GM12872 (cell line): ENCODE results near the gene ENC1.
A peak's percentile ranks its signal among the peaks of the same experiment; 100 is the strongest.

Experiments used
- CTCF ChIP-seq: IDR thresholded peaks from 3 replicates; pipeline ENCODE4 v1.5.1; 2011; ENCODE audit warnings: low read depth, mild to moderate bottlenecking, low read length, moderate library complexity; ENCODE audit not compliant: insufficient read depth

ENC1 gene

GRCh38 chr5:74626386-74627222, 13.9 kb downstream of the ENC1 start:
- no peak for TF ChIP-seq CTCF

GRCh38 chr5:74625742-74626241, 14.7 kb downstream of the ENC1 start:
- TF ChIP-seq CTCF, result peak; percentile 32

GRCh38 chr5:74624931-74625505, 15.5 kb downstream of the ENC1 start:
- no peak for TF ChIP-seq CTCF

GRCh38 chr5:74624501-74624900, 16.0 kb downstream of the ENC1 start:
- TF ChIP-seq CTCF, result no peak

- TF ChIP-seq CTCF, result no peak
Observed at GRCh38 chr5:74623748-74624408, 16.6 kb downstream of the ENC1 start.

GRCh38 chr5:74623006-74623611, 17.4 kb downstream of the ENC1 start:
- TF ChIP-seq CTCF, result no peak

GRCh38 chr5:74622122-74622521, 18.4 kb downstream of the ENC1 start:
- no peak for TF ChIP-seq CTCF
